ENCODE measurements around the gene CEP170B.
"Not testable (repeated sequence)": the region's sequence is repeated elsewhere in the genome, so short reads cannot be mapped to it uniquely, and the experiment has no call there.

The CEP170B gene

DNA sequence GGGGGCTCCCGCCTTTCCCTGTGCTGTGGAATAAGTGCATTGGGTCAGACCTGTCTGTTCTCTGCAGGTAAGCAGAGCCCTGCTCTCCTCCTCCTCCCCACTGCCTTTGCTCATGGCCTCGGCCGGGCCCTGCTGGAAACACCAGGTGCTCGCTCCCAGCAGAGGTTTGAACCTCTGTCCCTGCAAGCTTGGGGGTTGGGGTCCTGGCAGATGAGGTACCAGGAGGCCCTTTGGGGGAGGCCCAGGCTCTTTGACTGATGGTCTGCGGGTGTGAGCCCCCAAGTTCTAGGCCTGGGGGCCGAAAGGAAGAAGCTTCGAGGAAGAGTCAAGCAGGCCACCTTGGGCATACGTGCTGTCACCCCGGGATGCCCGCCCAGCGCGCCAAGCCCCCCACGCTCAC lies 22.1 kb upstream of the CEP170B start:
- DNase-seq: no peak
- in situ Hi-C loops (cut with MboI; ENCODE audit: low pct_unique_long_range_greater_than_20kb, low sequenced_read_pairs): no loop called here

DNA sequence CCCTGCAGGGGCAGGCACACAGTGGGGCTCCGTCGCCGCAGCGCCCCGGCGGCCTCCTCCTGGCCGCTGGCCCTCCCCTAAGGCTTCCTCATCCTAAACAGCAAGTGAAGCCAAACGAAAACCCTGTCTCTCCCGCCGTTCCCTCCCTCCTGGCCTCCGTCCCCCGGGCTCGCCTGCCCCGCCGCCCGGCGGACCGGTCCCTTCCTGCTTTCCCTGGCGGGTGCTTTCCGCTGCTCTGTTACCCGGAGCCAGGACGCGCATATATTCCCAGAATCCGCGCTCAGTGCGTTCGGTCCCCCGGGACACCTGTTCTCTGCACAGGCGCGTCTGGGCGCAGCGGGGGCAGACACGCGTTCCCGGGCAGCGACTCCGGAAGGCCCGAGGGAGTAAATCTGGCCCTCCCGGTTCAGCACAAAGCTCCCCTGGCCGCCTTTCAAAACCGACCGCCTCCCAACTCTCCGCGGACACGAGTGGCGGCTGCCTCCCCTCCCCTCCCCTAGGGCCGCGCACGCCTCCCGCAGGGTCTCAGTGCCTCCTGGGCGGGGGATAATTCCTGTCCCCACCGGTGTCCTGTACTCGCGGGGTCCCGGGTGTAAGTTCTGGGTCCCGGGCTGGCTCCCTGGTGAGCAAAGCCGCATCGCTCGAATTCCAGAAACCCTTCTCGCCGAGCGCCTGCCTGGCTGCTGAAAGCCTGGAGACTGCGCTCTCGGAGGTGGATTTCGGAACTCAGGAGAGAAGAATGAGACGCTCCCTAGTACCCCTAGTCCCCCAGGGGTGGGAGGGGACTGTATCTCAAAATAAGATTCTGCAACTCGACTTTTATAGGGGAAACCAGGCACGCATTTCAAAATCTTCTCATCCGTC lies 21.4 kb upstream of the CEP170B start:
- no peak for DNase-seq
- in situ Hi-C loops (cut with MboI; ENCODE audit: low pct_unique_long_range_greater_than_20kb, low sequenced_read_pairs): no loop called here

DNA sequence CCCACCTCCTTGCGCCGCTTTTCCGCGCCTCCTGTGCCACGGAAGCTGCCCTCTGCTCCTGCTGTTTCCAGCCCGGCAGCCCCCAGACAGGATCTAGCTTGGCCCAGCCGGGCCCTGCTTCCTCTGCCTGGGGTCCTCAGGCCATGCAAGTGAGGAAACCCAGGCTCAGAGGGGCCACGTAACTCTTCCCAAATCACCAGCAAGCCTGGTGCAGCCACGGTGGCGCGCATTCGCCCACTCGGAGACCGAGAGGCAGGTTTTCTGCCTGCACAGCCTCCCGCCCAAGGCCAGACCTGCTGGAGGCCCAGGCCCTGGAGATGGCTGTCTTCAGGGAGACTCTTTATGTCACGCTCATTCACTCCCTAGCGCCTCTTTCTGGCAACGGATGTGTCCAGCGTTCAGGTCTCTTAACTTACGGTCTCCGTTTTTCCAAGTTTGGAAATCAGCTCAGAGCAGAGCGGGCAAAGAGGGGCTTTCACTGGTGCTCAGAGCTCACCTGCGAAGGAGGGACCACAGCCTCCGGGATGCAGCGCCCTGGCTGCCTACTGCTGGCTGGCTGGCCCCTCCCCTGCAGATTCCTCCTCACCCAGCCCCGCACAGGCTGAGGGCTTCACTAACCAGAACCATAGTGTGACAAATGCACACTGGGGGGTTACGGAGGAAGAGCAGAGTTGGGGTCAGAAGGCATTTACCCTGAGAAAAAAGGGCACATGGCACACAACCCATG lies 20.6 kb upstream of the CEP170B start:
- DNase-seq: no peak
- in situ Hi-C loops (cut with MboI; ENCODE audit: low pct_unique_long_range_greater_than_20kb, low sequenced_read_pairs): no loop called here

DNA sequence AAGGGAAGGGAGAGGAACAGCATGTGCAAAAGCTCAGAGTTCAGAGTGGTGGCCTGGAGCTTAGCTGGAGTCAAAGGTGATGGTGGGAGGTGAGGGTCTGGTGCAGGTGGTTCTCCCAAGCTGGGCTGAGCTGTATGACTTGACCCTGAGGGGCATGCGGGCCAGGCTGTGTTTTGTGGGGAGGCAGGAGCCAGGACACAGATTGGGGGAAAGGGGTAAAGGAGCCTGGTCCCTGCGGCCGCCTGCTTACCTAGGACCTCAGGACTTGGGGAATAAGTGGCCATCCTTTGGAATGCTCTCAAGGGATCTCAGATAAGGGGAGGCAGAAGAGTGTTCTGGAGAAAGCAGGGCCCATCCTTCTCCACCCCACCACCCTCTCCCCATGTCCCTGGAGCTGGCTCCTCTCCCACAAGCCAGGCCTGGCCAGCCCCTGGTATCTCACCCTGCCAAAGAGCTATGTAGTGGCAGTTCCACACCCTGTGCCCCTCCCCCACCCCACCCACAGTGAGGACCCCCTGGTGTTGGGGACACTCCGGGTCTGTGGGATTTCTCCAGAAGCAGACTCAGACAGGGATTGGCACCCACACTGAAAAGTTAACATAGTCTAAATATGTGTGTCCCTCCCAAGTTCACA lies 19.9 kb upstream of the CEP170B start:
- in situ Hi-C loops (cut with MboI; ENCODE audit: low pct_unique_long_range_greater_than_20kb, low sequenced_read_pairs): no loop called here
- no peak for DNase-seq

DNA sequence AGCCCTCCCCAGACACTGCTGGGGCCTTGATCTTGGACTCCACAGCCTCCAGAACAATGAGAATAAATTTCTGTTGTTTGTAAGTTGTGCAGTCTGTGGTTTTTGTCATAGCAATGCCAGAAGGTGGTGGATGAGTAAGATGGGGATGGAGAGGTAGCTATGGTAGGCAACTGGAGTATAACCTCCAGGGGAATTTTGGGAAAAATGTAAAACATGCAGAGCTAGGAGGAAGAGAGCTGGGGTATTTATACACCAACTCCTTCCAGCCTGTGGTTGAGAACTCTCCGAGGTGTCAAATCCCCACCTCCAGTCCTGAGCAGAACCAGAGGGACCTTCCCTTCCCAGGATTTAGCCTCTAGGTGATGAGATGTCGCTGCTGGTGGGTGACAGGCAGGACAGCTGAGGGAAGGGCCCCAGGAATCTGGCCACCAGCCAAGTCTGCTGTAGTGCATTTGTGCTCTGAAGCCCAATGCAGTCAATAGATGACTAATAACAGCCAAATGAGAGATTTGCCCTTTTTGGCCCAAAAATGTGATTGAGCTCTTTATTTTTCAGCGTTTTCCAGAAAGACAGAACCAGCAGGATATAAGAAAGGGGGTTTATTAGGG lies 19.1 kb upstream of the CEP170B start:
- in situ Hi-C loops (cut with MboI; ENCODE audit: low pct_unique_long_range_greater_than_20kb, low sequenced_read_pairs): no loop called here
- no peak for DNase-seq

DNA sequence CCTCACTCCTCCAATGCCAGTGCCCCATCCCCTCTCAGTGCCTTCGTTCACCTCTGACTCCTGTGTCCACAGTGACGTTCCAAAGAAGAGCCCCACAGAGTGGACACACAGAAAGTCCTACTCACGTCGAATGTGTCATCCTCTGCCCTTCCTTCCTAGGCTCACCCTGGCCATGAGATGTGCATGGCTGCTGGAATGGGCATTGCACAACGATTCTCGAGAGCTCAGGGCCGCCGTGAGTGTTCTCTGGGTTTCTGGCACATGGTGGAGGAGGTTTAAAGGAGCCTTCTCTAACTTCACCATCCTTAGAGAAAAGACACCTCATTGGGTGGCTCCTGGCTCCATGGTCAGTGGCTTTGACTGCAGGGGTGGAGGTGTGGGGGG lies 12.8 kb upstream of the CEP170B start:
- in situ Hi-C loops (cut with MboI; ENCODE audit: low pct_unique_long_range_greater_than_20kb, low sequenced_read_pairs): no loop called here
- no peak for DNase-seq

DNA sequence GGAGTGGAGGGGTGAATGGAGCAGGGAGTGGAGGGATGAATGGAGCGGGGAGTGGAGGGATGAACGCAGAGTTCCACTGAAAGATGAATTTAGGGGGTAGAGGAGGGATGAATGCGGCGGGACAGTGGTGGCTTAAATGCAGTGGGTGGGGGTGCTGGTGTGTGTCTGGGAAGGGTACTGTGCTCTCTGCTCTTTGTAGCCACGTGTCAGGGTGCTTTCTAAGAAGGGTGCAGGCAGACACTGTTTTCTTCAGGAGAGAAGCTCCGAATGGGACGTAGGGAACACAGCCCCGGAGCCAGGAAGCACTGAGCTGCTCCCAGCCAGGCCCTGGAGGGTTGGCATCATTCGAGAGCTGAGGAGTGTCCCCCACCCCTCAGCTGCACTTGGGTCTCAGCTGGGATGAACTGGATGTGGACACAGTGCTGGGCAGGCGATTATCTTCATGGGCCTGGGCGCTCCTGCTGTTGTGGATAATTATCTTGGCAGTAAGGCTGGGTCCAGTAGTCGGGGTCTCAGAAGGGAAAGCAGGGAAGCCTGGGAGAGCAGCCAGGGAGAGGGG lies 9.5 kb upstream of the CEP170B start:
- no peak for DNase-seq
- in situ Hi-C loops (cut with MboI; ENCODE audit: low pct_unique_long_range_greater_than_20kb, low sequenced_read_pairs): no loop called here

DNA sequence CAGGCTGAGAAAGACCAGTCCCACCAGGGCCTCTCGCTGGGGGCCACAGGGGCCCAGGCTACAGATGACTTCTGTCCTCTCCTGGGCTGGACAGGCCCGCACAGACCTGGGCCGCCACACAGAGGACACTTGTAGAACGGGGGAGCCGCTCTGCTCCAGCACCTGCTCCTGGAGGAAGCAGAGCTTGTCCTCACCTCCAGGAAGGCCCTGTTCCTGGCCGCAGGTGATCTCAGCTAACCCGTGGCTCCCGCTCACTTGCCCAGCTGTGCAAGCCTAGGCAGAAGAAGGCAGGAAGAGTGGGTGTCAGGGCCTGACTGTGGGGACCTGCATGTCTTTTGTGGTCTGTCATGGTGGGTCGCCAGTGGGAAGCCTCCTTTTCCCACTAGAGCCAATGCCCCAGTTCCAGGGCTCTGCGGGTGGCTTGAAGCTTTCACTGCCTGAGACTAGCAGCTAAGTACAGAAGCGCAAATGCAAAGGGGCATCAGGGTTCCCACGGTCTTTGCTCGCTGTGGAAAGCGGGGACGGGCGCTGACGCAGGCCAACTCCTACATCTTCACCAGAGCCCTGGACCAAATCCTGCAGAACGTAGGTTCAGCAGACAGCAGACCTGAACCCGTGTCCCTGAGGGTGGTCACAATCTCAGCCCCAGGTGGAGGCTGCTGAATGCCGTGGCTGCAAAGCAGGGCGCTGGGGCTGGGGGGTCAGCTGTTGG lies 8.8 kb upstream of the CEP170B start:
- DNase-seq: no peak
- in situ Hi-C loops (cut with MboI; ENCODE audit: low pct_unique_long_range_greater_than_20kb, low sequenced_read_pairs): no loop called here

DNA sequence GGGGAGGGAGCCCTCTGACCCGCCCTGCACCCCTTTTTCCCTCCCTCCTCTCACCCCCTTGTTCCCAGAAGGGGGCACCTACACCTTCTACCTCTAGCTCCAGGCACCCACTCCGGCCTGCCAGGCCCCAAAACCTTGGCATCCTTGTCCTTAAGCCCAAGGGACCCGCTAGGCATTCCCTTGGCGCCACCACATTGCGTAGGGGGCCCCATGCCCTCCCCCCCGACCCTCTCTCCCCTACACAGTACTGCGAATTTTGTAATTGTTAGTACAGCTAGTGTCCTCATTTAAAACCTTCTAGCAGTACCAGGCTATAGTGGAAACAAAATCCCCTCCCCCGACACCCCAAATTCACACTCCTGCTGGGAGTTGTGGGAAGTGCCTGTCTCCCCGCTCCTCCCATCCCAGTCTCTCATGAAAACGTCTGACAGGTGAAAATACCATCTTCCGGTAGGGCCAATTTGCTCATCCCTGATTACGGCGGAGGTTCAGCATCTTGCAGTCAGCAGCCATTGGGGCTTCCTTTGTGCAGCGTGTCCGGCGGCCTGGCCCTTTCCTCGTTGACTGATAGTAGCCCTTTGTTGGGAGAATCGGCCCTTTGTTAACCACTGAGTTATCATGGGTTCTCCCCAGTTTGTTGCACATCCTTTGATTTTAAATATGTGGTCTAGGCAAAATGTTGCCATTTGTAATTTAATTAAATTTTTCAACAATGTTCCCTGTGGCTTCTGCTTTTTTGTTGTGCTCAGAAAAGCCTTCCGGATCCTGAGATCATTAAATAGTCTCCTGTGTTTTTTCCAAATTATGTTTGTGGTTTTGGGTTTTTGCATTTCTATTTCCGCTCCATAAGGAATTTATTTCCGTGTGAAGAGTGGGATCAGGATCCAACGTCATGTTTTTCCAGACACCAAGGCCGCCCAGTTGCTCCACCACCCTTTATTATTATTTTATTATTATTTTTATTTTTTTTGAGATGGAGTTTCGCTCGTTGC lies 7.9 kb upstream of the CEP170B start:
- no peak for DNase-seq
- in situ Hi-C loops (cut with MboI; ENCODE audit: low pct_unique_long_range_greater_than_20kb, low sequenced_read_pairs): no loop called here

DNA sequence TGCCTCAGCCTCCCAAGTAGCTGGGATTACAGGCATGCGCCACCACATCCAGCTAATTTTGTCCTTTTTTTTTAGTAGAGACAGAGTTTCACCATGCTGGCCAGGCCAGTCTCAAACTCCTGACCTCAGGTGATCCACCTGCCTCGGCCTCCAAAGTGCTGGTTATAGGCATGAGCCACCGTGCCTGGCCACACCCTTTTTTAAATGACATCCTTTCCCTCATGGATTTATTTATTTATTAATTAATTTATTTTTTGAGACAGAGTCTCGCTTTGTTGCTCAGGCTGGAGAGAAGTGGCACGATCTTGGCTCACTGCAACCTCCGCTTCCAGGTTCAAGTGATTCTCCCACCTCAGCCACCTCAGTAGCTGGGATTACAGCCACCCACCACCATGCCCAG lies 7.1 kb upstream of the CEP170B start:
- in situ Hi-C loops (cut with MboI; ENCODE audit: low pct_unique_long_range_greater_than_20kb, low sequenced_read_pairs): not testable (repeated sequence)

DNA sequence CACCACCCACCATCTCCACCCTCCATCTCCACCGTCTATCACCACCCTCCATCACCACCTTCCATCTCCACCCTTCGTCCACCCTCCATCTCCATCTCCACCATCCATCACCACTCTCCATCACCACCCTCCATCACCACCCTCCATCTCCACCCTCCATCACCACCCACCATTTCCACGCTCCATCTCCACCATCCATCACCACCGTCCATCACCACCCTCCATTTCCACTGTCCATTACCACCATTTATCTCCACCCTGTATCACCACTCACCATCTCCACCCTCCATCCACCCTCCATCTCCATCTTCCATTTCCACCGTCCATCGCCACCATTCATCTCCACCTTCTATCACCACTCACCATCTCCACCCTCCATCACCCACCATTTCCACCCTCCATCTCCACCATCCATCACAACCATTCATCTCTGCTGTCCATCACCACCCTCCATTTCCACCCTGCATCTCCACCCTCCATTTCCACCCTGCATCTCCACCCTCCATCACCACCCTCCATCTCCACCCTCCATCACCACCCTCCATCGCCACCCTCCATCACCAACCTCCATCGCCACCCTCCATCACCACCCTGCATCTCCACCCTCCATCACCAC lies 6.1 kb upstream of the CEP170B start:
- DNase-seq: no peak
- in situ Hi-C loops (cut with MboI; ENCODE audit: low pct_unique_long_range_greater_than_20kb, low sequenced_read_pairs): no loop called here

More for the DNA sequence above, 7.1 kb upstream of the CEP170B start:
- DNase-seq: not testable (repeated sequence)

DNA sequence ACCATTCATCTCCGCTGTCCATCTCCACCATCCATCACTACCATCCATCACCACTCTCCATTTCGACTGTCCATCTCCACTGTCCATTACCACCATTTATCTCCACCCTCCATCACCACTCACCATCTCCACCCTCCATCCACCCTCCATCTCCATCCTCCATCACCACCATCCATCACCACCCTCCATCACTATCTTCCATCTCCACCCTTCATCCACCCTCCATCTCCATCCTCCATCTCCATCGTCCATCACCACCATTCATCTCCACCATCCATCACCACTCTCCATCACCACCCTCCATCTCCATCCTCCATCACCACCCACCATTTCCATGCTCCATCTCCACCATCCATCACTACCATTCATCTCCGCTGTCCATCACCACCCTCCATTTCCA lies 5.2 kb upstream of the CEP170B start:
- no peak for DNase-seq
- in situ Hi-C loops (cut with MboI; ENCODE audit: low pct_unique_long_range_greater_than_20kb, low sequenced_read_pairs): no loop called here

DNA sequence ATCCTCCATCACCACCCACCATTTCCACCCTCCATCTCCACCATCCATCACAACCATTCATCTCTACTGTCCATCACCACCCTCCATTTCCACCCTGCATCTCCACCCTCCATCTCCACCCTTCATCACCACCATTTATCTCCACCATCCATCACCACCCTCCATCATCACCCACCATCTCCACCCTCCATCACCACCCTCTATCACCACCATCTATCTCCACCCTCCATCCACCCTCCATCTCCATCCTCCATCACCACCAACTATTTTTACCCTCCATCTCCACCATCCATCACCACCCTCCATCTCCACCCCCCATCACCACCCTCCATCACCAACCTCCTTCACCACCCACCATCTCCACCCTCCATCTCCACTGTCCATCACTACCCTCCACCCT lies 4.7 kb upstream of the CEP170B start:
- DNase-seq: no peak
- in situ Hi-C loops (cut with MboI; ENCODE audit: low pct_unique_long_range_greater_than_20kb, low sequenced_read_pairs): no loop called here

DNA sequence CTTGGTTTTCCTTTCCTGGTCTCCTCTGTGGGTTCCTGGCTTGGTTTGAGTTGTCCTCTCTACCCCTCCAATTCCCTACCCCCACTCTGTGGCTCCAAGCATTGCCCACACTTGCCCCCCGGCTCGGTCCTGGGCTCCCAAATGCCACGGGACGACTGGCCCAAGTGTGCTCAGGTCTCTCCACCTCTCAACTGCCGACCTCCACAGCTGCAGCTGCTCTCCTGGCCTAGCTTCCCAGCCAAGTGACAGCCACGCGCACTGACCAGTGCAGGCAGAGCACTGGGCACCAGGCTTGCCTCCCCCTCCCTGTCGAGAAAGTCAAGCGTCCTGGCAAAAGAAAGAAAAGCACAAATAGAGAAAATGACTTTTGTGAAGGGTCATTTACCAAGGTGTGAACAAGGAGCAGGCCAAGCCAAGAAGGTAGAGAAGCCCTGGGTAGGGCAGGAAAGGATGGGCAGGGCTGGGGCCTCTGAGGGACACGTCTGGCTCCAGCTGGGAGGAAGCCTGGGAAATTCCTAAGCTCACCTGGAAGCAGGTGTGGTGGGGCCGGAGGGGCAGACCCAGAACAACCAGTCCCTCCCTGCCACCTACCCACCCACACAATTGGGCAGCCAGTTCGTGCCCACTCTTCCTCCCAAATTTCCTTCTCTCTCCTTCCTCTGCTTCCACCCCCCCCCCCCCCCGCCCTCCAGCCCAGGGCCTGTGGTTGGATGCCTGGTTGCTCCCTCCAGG lies 1.8 kb upstream of the CEP170B start:
- in situ Hi-C loops (cut with MboI; ENCODE audit: low pct_unique_long_range_greater_than_20kb, low sequenced_read_pairs): no loop called here
- DNase-seq: no peak

DNA sequence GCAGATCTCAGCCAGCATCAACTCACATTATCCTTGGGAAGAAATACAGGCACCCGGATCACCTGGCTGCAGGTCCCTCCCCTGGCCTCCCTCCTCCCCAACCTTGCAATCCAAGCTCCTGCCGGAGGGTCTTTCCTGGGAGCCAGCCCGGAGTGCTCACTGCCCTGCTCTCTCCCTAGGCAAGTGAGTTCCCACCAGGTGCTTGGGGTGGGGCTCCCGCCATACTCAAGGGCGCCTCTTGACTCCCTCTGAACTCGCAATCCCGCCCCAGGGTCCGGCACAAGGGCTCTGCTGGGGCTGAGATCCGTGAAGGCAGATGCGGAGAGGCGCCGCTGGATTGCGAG lies 1.2 kb upstream of the CEP170B start:
- no peak for DNase-seq
- in situ Hi-C loops (cut with MboI; ENCODE audit: low pct_unique_long_range_greater_than_20kb, low sequenced_read_pairs): no loop called here

DNA sequence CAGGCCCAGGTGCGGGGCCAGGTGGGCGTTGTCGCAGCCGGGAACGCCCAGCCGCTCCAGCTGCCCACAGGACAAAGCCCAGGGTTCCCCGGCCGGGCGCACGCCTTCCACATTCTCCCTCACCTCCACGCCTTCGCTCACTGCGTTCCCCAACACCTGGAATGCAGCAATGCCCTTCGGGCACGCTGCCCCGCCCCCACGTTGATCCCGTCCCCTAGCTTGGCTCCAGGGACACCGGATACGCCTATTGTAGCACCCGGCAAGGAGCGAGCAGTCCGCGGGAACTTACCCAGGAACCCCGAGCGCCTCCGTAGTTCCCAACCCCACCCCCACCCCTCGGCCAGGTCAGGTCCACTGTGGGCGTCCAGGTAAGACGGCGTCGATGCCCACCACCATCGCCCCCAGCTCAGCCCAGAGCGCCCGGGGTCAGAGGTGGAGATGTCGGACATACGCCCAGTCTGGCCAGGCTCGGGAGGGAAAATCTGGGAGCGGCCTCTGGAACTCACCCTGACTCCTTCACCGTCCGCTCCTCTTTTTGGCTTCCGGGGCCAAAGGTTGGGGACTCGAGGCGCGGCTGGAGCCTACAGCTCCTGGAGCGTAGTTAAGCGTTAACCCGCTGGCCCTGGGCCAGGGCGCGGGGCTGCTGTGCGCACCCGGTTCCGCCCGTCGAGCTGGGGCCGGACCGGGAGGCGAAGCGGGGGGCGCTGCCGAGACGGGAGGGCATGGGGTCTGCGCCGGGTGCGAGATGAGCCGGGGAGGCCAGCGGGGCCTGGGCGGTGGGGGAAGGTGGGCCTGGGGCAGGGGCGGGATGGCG lies 594 bp upstream of the CEP170B start:
- in situ Hi-C loops (cut with MboI; ENCODE audit: low pct_unique_long_range_greater_than_20kb, low sequenced_read_pairs): no loop called here
- no peak for DNase-seq
